Activated CD8-positive, alpha-beta T cell treated with anti-CD3 and anti-CD28 coated beads for 36 hours (primary cell): ENCODE results near the gene KNL1. TPM values are rescaled to one million over a fixed set of nuclear protein-coding genes. Genes with fewer than 3 reads are reported as not detected.
"Not testable (repeated sequence)": the region's sequence is repeated elsewhere in the genome, so short reads cannot be mapped to it uniquely, and the experiment has no call there.

Experiments used
- ATAC-seq: fragments of 200-7000 bp; cut with Tn5 transposase; one replicate; pipeline ENCODE4 v1.10.0; 2021; ENCODE audit warnings: mild to moderate bottlenecking, moderate library complexity
- CTCF ChIA-PET: fragments of 350-600 bp; sonication (Branson Sonifier 250); formaldehyde crosslinking; loops from one replicate; lab custom pipeline; 2021; ENCODE audit warnings: antibody characterized with exemption; lab: Charles Lee
- POLR2A ChIA-PET: fragments of 350-600 bp; sonication (Branson Sonifier 250); formaldehyde crosslinking; loops from one replicate; lab custom pipeline; 2021; ENCODE audit warnings: antibody characterized with exemption; lab: Charles Lee
- DNase-seq: peaks from one replicate; pipeline ENCODE4 v3.0.0-alpha.2; 2020
- H3K27ac Mint-ChIP-seq: one replicate; pipeline ENCODE4 v1.8.0; 2021; ENCODE audit warnings: mild to moderate bottlenecking, mixed read lengths
- H3K27me3 Mint-ChIP-seq: one replicate; pipeline ENCODE4 v1.8.0; 2021; ENCODE audit warnings: mixed read lengths
- H3K36me3 Mint-ChIP-seq: one replicate; pipeline ENCODE4 v1.8.0; 2021; ENCODE audit warnings: low read depth, mixed read lengths
- H3K4me1 Mint-ChIP-seq: one replicate; pipeline ENCODE4 v1.8.0; 2021; ENCODE audit warnings: low read depth, mixed read lengths
- H3K4me3 Mint-ChIP-seq: one replicate; pipeline ENCODE4 v1.8.0; 2021; ENCODE audit warnings: mild to moderate bottlenecking, moderate library complexity, mixed read lengths
- H3K9me3 Mint-ChIP-seq: one replicate; pipeline ENCODE4 v1.8.0; 2021; ENCODE audit warnings: mixed read lengths
- intact Hi-C: fragments of 100-400 bp; cut with micrococcal nuclease; formaldehyde crosslinking; loops from one replicate; pipeline ENCODE4 v1.10.0; 2022
- total RNA-seq, 2 experiments: library from RNA; stranded (reverse); gene quantifications; one replicate each; pipeline ENCODE4 v1.2.3, GENCODE V29; 2021
- TF ChIP-seq, protein P1 (sequence below): fragments of 200-600 bp; IDR thresholded peaks from one replicate; pipeline ENCODE4 v1.8.0; 2022; ENCODE audit warnings: antibody characterized with exemption, mild to moderate bottlenecking

The KNL1 gene
- total RNA-seq, 2 experiments from 2014 or later, result 20.9 to 22.8 TPM

DNA sequence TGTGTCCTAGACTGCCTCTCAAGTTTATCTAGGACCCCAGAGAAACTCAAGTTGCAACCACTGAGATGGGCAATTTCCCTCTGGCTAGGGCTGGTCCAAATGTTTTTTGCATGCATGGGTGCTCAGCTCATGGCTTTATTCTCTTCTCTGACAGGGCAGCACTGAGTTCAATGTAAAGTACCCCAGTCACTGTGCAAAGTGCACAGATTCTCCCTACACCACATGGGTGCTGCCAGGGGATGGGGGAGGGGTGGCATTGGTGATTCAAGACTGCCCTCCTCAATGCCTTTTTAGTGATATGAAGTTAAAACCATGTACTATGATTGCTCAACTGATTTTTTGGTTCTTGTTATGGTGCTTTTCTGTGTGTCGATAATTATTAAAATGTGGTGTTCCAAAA is 86.1 kb downstream of the KNL1 start:
- ATAC-seq, result no peak

DNA sequence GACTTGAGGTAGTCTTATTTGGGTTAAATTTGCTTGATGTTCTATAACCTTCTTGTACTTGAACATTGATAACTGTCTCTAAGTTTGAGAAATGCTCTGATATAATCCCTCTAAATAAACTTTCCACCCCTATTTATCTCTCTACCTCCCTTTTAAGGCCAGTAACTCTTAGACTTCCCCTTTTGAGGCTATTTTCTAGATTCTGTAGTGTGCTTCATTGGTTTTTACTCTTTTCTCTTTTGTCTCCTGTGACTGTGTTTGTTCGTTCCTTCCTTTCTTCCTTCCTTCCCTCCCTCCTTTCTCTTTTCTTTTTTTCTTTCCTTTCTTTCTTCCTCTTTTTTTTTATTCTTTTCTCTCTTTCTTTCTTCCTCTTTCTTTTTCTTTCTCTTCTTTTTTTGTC is 86.9 kb downstream of the KNL1 start:
- POLR2A ChIA-PET, ATAC-seq, H3K36me3 Mint-ChIP-seq, H3K27ac Mint-ChIP-seq, intact Hi-C loops, H3K9me3 Mint-ChIP-seq, H3K4me3 Mint-ChIP-seq, DNase-seq, H3K27me3 Mint-ChIP-seq, H3K4me1 Mint-ChIP-seq: not testable (repeated sequence)
- CTCF ChIA-PET, result interaction anchor here (2.6 kb wide), 1 partner anchor 11 kb away, joined by 17 read pairs; no protein-coding TSS in a partner anchor

More for the DNA sequence above, 86.1 kb downstream of the KNL1 start:
- H3K9me3 Mint-ChIP-seq, result no peaks in the 10 kb centered on the region
- peaks cover 3% of the 10 kb centered on the region for H3K4me1 Mint-ChIP-seq
- no peak overlapping the region for H3K4me3 Mint-ChIP-seq
- H3K36me3 Mint-ChIP-seq, result no peaks in the 10 kb centered on the region
- TF ChIP-seq, protein P1, sequence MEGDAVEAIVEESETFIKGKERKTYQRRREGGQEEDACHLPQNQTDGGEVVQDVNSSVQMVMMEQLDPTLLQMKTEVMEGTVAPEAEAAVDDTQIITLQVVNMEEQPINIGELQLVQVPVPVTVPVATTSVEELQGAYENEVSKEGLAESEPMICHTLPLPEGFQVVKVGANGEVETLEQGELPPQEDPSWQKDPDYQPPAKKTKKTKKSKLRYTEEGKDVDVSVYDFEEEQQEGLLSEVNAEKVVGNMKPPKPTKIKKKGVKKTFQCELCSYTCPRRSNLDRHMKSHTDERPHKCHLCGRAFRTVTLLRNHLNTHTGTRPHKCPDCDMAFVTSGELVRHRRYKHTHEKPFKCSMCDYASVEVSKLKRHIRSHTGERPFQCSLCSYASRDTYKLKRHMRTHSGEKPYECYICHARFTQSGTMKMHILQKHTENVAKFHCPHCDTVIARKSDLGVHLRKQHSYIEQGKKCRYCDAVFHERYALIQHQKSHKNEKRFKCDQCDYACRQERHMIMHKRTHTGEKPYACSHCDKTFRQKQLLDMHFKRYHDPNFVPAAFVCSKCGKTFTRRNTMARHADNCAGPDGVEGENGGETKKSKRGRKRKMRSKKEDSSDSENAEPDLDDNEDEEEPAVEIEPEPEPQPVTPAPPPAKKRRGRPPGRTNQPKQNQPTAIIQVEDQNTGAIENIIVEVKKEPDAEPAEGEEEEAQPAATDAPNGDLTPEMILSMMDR, result no peak
- intact Hi-C loops, result no loop called here
- CTCF ChIA-PET, result interaction anchor here (0.9 to 3.3 kb wide), 6 partner anchors 10 to 214 kb away, joined by 3 to 20 read pairs (median 5); partner anchors contain the start of genes SPINT1 and VPS18
- POLR2A ChIA-PET, result interaction anchor here (1.4 kb wide), 1 partner anchor 35 kb away, joined by 3 read pairs; no protein-coding TSS in a partner anchor
- DNase-seq, result peak; percentile 15
- no peaks in the 10 kb centered on the region for H3K27me3 Mint-ChIP-seq
- H3K27ac Mint-ChIP-seq, result no peak overlapping the region

DNA sequence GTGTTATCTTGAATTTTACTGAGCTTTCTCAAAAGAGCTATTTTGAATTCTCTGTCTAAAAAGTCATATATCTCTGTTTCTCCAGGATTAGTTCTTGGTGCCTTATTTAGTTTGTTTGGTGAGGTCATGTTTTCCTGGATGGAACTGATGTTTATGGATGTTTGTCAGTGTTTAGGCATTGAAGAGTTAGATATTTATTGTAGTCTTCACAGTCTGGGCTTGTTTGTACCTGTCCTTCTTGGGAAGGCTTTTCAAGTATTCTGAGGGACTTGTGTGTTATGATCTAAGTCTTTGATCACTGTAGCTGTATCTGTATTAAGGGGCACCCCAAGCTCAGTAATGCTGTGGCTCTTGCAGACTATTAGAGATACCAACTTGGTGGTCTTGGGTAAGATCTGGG is 90.3 kb downstream of the KNL1 start:
- no peaks in the 10 kb centered on the region for H3K36me3 Mint-ChIP-seq
- CTCF ChIA-PET, result interaction anchor here (0.6 kb wide), 1 partner anchor 10 kb away, joined by 3 read pairs; the partner anchor contains the start of gene RAD51
- no peak overlapping the region for H3K27ac Mint-ChIP-seq
- no peaks in the 10 kb centered on the region for H3K9me3 Mint-ChIP-seq
- no peaks in the 10 kb centered on the region for H3K27me3 Mint-ChIP-seq
- no peak overlapping the region for H3K4me3 Mint-ChIP-seq
- POLR2A ChIA-PET, result no interaction called here
- intact Hi-C loops, result no loop called here
- TF ChIP-seq, protein P1, result no peak
- no peak for ATAC-seq
- no peaks in the 10 kb centered on the region for H3K4me1 Mint-ChIP-seq
- no peak for DNase-seq

DNA sequence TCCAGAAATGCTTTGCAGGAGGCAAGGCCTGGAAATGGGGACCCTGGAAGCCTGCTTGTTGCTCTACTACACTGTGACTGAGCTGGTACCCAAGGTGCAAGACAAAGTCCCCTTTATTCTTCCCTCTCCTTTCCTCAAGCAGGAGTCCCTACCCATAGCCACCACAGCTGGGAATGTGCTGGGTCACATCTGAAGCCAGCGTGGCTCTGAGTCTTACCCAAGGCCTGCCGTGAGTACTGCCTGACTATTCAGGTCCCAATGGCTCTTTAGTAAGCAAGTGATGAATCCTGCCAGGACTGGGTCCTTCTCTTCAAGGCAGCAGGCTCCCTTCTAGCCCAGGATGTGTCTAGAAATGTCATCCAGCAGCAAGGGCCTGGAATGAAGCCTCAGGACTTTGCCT is 91.3 kb downstream of the KNL1 start:
- no peak overlapping the region for H3K4me3 Mint-ChIP-seq
- H3K4me1 Mint-ChIP-seq, result no peaks in the 10 kb centered on the region
- H3K36me3 Mint-ChIP-seq, result no peaks in the 10 kb centered on the region
- ChIA-PET POLR2A (interaction anchor here (0.6 to 1.4 kb wide), 2 partner anchors 9 to 62 kb away, joined by 3 to 6 read pairs; partner anchors contain the start of gene RAD51), CTCF (no interaction called here)
- no peaks in the 10 kb centered on the region for H3K27me3 Mint-ChIP-seq
- no peak for DNase-seq
- intact Hi-C loops, result no loop called here
- TF ChIP-seq, protein P1, result no peak
- no peak for ATAC-seq
- no peaks in the 10 kb centered on the region for H3K9me3 Mint-ChIP-seq
- H3K27ac Mint-ChIP-seq, result no peak overlapping the region

DNA sequence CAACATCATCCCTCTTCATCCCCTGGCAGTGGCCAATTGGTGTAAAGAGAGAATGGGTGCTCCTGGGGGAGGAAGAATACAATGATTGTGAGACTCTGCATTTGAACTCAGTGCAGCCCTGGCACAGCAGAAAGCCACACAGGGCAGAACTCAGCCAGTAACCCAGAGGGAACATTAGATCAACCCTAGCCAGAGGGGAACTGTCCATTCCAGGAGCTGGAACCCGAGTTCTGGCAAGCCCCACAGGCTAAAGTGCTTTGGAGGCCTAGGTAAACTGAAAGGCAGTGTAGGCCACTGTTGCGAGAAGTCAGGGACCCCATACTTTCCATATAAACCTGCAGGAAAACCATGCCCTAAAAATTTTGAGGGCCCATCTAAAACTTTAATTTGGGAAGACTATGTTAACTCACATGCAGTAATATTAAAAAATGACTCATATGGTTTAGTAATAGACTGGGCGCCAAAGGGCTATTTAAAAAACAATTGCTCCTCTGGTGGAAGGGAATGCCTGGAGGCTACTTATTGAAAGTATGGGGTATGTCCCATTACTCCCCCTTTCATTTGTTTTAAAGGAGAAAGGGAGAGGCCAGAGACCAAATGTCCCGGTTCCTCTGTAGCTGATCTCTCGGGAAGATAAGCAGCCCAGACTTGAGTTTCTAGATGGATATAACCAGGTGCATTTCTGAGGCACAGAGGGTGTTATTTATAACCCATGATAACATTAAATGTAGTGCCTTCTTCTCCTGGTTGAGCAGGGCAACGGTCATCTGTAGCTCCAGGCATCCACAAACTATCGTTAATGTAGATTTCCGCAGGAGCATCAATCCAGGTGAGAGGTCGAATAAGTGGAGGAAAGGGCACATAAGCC is 95.1 kb downstream of the KNL1 start:
- intact Hi-C loops, result no loop called here
- no peak overlapping the region for H3K27ac Mint-ChIP-seq

More for the DNA sequence above, 95.1 kb downstream of the KNL1 start:
- H3K4me3 Mint-ChIP-seq, result no peak overlapping the region
- CTCF ChIA-PET, result no interaction called here
- POLR2A ChIA-PET, result no interaction called here
- no peak for ATAC-seq
- DNase-seq, result no peak
- no peaks in the 10 kb centered on the region for H3K27me3 Mint-ChIP-seq
- H3K36me3 Mint-ChIP-seq, result peaks cover 2% of the 10 kb centered on the region
- H3K9me3 Mint-ChIP-seq, result no peaks in the 10 kb centered on the region
- TF ChIP-seq, protein P1, result no peak
- H3K4me1 Mint-ChIP-seq, result peaks cover 8% of the 10 kb centered on the region
